Omental fat pad (tissue), 4 donors: Measurements from ENCODE around the gene ATP10D. TPM values are rescaled to one million over a fixed set of nuclear protein-coding genes. Genes with fewer than 3 reads are reported as not detected.

Experiments
- ATAC-seq: fragments of 150-250 bp; one replicate; pipeline ENCODE4 v1.9.1; 2016; ENCODE audit warnings: mild to moderate bottlenecking, moderate library complexity; ENCODE audit not compliant: low FRiP score
- DNase-seq: peaks from one replicate; pipeline ENCODE4 v3.0.0-alpha.2; 2019; ENCODE audit warnings: low spot score
- total RNA-seq, 4 donors: library from RNA; depleted of rRNA; stranded (reverse); fragments of >200 nt; gene quantifications; one replicate each; pipeline ENCODE4 v1.1.0, GENCODE V29; 2016
- TF ChIP-seq, protein P1 (sequence below), 3 donors: fragments of 450-650 bp; IDR thresholded peaks; one replicate each; pipeline ENCODE4 v1.5.1; 2016 to 2017; ENCODE audit warnings: antibody characterized with exemption in 3 of 3, mild to moderate bottlenecking in 3 of 3, moderate library complexity in 2 of 3

ATP10D gene
- total RNA-seq, 4 donors from 2014 or later = 10.2 to 19.9 (median 13.8) TPM

DNA sequence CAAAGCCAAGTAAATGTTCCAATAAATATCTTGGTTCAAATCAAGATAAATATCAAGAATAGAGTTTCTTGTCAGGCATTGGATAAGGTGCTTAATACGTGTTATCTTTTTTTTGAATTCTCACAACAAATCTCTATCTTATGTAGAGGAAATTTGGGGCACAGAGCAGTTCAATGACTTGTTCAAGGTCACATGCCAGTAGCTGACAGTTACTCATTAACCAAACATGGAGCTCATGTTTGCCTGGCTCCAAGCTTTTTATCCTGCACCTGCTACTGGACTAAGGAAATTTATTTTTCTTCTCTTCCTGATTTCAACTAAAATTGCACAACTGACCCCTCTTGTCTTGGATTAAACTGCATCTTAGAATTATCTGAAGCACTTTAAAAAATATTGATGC lies 76.3 kb downstream of the ATP10D start:
- TF ChIP-seq, protein P1, sequence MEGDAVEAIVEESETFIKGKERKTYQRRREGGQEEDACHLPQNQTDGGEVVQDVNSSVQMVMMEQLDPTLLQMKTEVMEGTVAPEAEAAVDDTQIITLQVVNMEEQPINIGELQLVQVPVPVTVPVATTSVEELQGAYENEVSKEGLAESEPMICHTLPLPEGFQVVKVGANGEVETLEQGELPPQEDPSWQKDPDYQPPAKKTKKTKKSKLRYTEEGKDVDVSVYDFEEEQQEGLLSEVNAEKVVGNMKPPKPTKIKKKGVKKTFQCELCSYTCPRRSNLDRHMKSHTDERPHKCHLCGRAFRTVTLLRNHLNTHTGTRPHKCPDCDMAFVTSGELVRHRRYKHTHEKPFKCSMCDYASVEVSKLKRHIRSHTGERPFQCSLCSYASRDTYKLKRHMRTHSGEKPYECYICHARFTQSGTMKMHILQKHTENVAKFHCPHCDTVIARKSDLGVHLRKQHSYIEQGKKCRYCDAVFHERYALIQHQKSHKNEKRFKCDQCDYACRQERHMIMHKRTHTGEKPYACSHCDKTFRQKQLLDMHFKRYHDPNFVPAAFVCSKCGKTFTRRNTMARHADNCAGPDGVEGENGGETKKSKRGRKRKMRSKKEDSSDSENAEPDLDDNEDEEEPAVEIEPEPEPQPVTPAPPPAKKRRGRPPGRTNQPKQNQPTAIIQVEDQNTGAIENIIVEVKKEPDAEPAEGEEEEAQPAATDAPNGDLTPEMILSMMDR (IDR thresholded peaks at IDR 0.05) = no peak
- DNase-seq = no peak
- no peak for ATAC-seq

DNA sequence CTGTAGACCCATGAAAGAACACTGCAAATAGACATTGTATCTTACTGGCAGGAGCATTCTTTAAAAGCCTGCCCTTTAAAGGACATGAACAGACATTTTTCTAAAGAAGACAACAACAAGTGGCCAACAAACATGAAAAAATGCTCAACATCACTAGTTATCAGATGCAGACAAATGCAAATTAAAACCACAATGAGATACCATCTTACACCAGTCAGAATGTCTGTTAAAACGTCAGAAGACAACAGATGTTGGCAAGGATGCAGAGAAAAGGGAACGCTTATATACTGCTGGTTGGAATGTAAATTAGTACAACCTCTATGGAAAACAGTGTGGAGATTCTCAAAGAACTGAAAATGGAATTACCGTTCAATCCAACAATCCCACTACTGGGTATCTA lies 77.2 kb downstream of the ATP10D start:
- ATAC-seq = no peak
- DNase-seq = no peak
- TF ChIP-seq, protein P1 (IDR thresholded peaks at IDR 0.05) = no peak

DNA sequence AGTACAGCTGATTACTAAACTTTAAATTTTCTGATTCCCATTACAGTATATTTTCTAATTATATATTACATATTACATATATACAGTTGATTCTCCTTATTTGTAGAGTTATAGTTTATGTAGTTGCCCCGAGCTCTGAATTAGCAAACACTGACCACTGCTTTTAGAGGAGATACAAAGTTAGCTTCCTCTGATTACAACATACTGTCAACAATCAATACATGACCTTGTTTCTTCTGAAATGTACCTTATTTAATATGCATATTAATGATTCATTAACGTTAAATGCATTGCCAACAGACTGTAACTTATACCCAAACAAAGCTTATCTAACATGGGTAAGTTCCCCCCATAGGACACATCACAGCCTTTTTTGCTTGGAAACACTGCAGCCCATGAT lies 81.5 kb downstream of the ATP10D start:
- ATAC-seq = no peak
- TF ChIP-seq, protein P1 (IDR thresholded peaks at IDR 0.05) = no peak

DNA sequence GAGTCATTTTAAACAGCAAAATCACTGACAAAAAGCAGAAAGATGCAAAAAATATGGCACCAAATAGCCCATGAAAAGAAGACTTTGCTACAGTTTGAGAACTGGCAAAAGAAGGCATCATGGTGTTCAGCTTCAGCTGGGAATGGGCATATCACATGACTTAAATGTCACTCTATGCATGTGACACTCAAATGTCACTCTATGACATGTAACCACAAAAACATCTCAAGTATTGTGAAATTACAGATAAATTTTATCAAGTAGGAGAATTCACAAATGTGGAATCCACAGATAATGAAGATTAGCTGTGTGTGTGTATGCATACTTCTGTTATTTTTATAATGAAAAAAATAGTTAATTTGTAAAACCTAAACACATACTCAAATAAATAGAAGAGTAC lies 81.9 kb downstream of the ATP10D start:
- no peak for DNase-seq
- ATAC-seq = no peak
- TF ChIP-seq, protein P1 (IDR thresholded peaks at IDR 0.05) = no peak

More for the DNA sequence above, 81.5 kb downstream of the ATP10D start:
- no peak for DNase-seq

DNA sequence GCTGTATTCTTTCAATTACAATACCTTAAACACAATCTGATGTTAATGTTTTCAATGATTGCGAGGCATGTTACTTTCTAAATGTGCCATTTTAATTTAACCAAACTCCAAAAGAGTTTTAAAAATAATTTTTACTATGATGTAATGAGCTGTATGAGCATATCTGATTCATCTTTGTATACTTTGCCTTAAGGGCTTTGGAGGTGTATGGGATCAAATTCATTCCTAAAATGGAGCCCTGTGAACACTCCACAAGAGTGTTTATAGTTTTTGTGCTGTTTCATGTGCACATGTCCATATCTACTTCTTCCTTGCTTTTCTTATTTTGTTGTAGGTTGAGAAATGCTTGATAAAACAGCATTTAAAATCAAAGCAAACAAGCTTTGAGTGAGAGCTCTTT lies 82.4 kb downstream of the ATP10D start:
- ATAC-seq (no peak), DNase-seq (no peak)
- TF ChIP-seq, protein P1 (IDR thresholded peaks at IDR 0.05) = no peak

DNA sequence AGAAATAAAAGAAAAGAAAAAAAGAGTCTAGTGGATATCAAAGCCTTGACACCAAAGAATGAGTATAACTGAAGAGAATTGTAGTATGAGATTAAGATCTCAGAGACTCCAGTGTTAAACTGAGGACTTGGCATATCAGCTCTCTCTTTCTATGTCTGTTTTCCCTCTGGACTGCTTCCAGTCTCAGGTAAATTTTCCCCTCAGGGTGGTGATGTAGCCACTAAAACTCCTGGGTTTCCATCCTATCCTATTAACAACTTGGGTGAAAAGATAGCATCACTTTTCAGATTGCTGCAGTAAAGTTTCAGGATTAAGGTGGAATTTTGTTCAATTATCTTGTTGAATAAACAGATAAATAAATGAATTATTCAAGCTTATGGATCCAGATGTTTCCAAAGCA lies 85.7 kb downstream of the ATP10D start:
- no peak for DNase-seq
- ATAC-seq = no peak
- TF ChIP-seq, protein P1 (IDR thresholded peaks at IDR 0.05) = no peak

DNA sequence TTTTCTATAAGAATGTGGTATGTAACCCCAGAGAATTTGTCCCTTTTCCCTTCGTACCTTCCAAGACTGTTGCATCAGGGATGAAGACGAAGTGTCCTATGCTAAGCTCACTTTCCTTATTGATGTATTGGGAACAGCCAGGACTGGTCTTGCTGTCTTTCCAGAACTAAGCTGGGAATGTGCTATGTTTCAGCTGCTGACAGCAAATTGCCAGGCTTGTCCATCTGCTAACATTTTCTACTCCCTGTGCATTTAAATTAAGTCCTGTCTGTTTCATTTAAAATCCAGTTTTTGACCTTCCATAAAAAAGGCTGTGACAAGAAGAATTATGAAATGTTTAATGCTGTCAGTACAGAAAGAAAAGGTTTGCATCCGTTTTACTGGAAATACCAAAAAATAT lies 87.9 kb downstream of the ATP10D start:
- DNase-seq (no peak), ATAC-seq (no peak)
- TF ChIP-seq, protein P1 (IDR thresholded peaks at IDR 0.05) = no peak
